GM19035 (cell line): ENCODE data around the gene CAPZA2.
"Not testable (repeated sequence)": the region's sequence is repeated elsewhere in the genome, so short reads cannot be mapped to it uniquely, and the experiment has no call there.

Source experiments
- ATAC-seq: cut with Tn5 transposase; IDR thresholded peaks from one replicate; pipeline ENCODE4 v1.9.1; 2021; ENCODE audit not compliant: unreplicated experiment

Gene CAPZA2

GRCh38 chr7:116912269-116912909, 50.0 kb downstream of the CAPZA2 start:
- no peak for ATAC-seq

- no peak for ATAC-seq
Measured at GRCh38 chr7:116918704-116919103, 56.3 kb downstream of the CAPZA2 start.

- no peak for ATAC-seq
Measured at GRCh38 chr7:116920359-116920758, 58.0 kb downstream of the CAPZA2 start.

- ATAC-seq = no peak
Measured at GRCh38 chr7:116922545-116922944, 60.2 kb downstream of the CAPZA2 start.

GRCh38 chr7:116924741-116925140, 62.4 kb downstream of the CAPZA2 start:
- no peak for ATAC-seq

GRCh38 chr7:116929021-116929420, 66.6 kb downstream of the CAPZA2 start:
- no peak for ATAC-seq

GRCh38 chr7:116929914-116930913, 67.8 kb downstream of the CAPZA2 start:
- peak; percentile 83 for ATAC-seq

GRCh38 chr7:116932566-116932965, 70.2 kb downstream of the CAPZA2 start:
- ATAC-seq = no peak

- no peak for ATAC-seq
Measured at GRCh38 chr7:116933465-116933864, 71.1 kb downstream of the CAPZA2 start.

GRCh38 chr7:116934580-116934979, 72.2 kb downstream of the CAPZA2 start:
- no peak for ATAC-seq

- not testable (repeated sequence) for ATAC-seq
Measured at GRCh38 chr7:116936844-116937243, 74.5 kb downstream of the CAPZA2 start.

GRCh38 chr7:116938678-116939077, 76.3 kb downstream of the CAPZA2 start:
- no peak for ATAC-seq

GRCh38 chr7:116940689-116941370, 78.4 kb downstream of the CAPZA2 start:
- no peak for ATAC-seq

GRCh38 chr7:116942504-116942903, 80.1 kb downstream of the CAPZA2 start:
- no peak for ATAC-seq

- ATAC-seq = no peak
Measured at GRCh38 chr7:116948934-116949333, 86.5 kb downstream of the CAPZA2 start.

GRCh38 chr7:116949941-116950801, 87.8 kb downstream of the CAPZA2 start:
- no peak for ATAC-seq

- ATAC-seq = no peak
Measured at GRCh38 chr7:116950889-116951351, 88.5 kb downstream of the CAPZA2 start.

GRCh38 chr7:116951366-116952292, 89.2 kb downstream of the CAPZA2 start:
- ATAC-seq = no peak

- peak; percentile 21 for ATAC-seq
Measured at GRCh38 chr7:116952635-116953371, 90.4 kb downstream of the CAPZA2 start.
